A549 (cell line): ENCODE measurements around the gene ZFX. TPM values are rescaled to one million over a fixed set of nuclear protein-coding genes. Genes with fewer than 3 reads are reported as not detected.

Source experiments
- ATAC-seq, 2 experiments: fragments of 200-7000 bp in 1 of 2; fragments of >200 bp in 1 of 2; cut with Nextera tagmentation in 1 of 2; cut with Tn5 transposase in 1 of 2; 3 replicates each; pipeline versions ENCODE4 v1.8.0 to v1.9.1; 2018 to 2020; ENCODE audit warnings: mild to moderate bottlenecking in 1 of 2, moderate library complexity in 1 of 2
- CTCF ChIA-PET: fragments of 300-600 bp; sonication (Branson Sonifier 250); formaldehyde crosslinking; extraction: SDS; loops from one replicate; lab custom pipeline; 2021; ENCODE audit warnings: antibody characterized with exemption, inconsistent platforms; lab: Yijun Ruan, JAX
- POLR2A ChIA-PET: fragments of 350-600 bp; formaldehyde crosslinking; extraction: SDS; loops from one replicate; lab custom pipeline; 2021; ENCODE audit warnings: antibody characterized with exemption, inconsistent platforms; lab: Yijun Ruan, JAX
- DNase-seq, 2 experiments: peaks; one replicate each; pipeline versions ENCODE4 v3.0.0 to v3.0.0-alpha.2; 2011 to 2016; ENCODE audit warnings: low read depth in 1 of 2, low spot score in 1 of 2
- FAIRE-seq: peaks from 2 replicates; lab custom pipeline; 2011; peaks lifted over from hg19 to GRCh38; lab: Jason Lieb, UNC
- H3K27ac ChIP-seq, 2 experiments: fragments of >200 bp; sonication (Bioruptor Twin); formaldehyde crosslinking; 3 replicates each; pipeline ENCODE4 v1.5.1; 2016 to 2017
- H3K4me1 ChIP-seq: fragments of >200 bp; sonication (Bioruptor Twin); formaldehyde crosslinking; 3 replicates; pipeline ENCODE4 v1.6.1; 2016
- H3K4me2 ChIP-seq: fragments of >200 bp; sonication (Bioruptor Twin); formaldehyde crosslinking; 3 replicates; pipeline ENCODE4 v1.6.1; 2016
- H3K4me3 ChIP-seq: fragments of >200 bp; sonication (Bioruptor Twin); formaldehyde crosslinking; 3 replicates; pipeline ENCODE4 v1.5.1; 2016
- H3K9me3 ChIP-seq: fragments of >200 bp; sonication (Bioruptor Twin); formaldehyde crosslinking; 3 replicates; pipeline ENCODE4 v1.6.1; 2016
- BHLHE40 ChIP-seq: IDR thresholded peaks from 2 replicates; pipeline ENCODE4 v1.6.1; 2012; ENCODE audit warnings: low read depth, low read length, inconsistent platforms
- CHD2 ChIP-seq: fragments of 150-350 bp; IDR thresholded peaks from 2 replicates; pipeline ENCODE4 v1.6.1; 2014; ENCODE audit warnings: low read length; ENCODE audit not compliant: partially characterized antibody
- EHF ChIP-seq: fragments of 250-450 bp; sonication (Bioruptor Pico); IDR thresholded peaks from 2 replicates; pipeline ENCODE4 v1.5.0; 2020; ENCODE audit warnings: mild to moderate bottlenecking
- EP300 ChIP-seq, 2 experiments: fragments of >200 bp; sonication (Bioruptor Twin); formaldehyde crosslinking; IDR thresholded peaks; 2 replicates in 1 of 2; 3 replicates in 1 of 2; pipeline ENCODE4 v1.6.1; 2016 to 2017
- FOSB ChIP-seq: fragments of 250-450 bp; sonication (Bioruptor Pico); IDR thresholded peaks from 2 replicates; pipeline ENCODE4 v1.5.0; 2020; ENCODE audit warnings: mild to moderate bottlenecking, moderate library complexity
- FOSL2 ChIP-seq, 2 experiments: fragments of 450-650 bp in 1 of 2; fragments of >200 bp in 1 of 2; sonication (Bioruptor Twin) in 1 of 2; formaldehyde crosslinking; IDR thresholded peaks; 2 replicates each; pipeline versions ENCODE4 v1.5.0 to v1.6.1; 2016 to 2020; ENCODE audit warnings: mild to moderate bottlenecking in 1 of 2, moderate library complexity in 1 of 2
- HDAC2 ChIP-seq: fragments of 200-600 bp; sonication (generic); IDR thresholded peaks from 2 replicates; pipeline ENCODE4 v1.6.1; 2016
- HOXA7 ChIP-seq: fragments of 250-450 bp; sonication (Bioruptor Pico); IDR thresholded peaks from 2 replicates; pipeline ENCODE4 v1.5.0; 2020; ENCODE audit warnings: mild to moderate bottlenecking, moderate library complexity
- HOXB5 ChIP-seq: fragments of 250-450 bp; sonication (Bioruptor Pico); IDR thresholded peaks from 2 replicates; pipeline ENCODE4 v1.5.0; 2020; ENCODE audit warnings: mild to moderate bottlenecking, moderate library complexity
- KDM1A ChIP-seq: fragments of 200-600 bp; sonication (generic); IDR thresholded peaks from 2 replicates; pipeline ENCODE4 v1.6.1; 2016; ENCODE audit warnings: low read depth, mild to moderate bottlenecking
- MAFK ChIP-seq: fragments of 450-650 bp; IDR thresholded peaks from 2 replicates; pipeline ENCODE4 v1.6.1; 2014; ENCODE audit not compliant: partially characterized antibody
- MAZ ChIP-seq: fragments of 150-350 bp; IDR thresholded peaks from 2 replicates; pipeline ENCODE4 v1.6.1; 2014; ENCODE audit warnings: antibody characterized with exemption, low read depth, low read length, borderline replicate concordance
- MYC ChIP-seq: IDR thresholded peaks from 2 replicates; pipeline ENCODE4 v1.6.1; 2012; ENCODE audit warnings: mild to moderate bottlenecking, inconsistent platforms, low read length, improper control_type of control experiment, borderline replicate concordance
- NFE2L2 ChIP-seq: fragments of 150-350 bp; conservative IDR thresholded peaks from 2 replicates; pipeline ENCODE4 v1.6.1; 2014; ENCODE audit warnings: low read length
- NR3C1 ChIP-seq: fragments of >200 bp; sonication (Bioruptor Twin); formaldehyde crosslinking; IDR thresholded peaks from 3 replicates; pipeline ENCODE4 v1.6.1; 2017
- POLR2AphosphoS2 ChIP-seq: conservative IDR thresholded peaks from 2 replicates; pipeline ENCODE4 v1.6.1; 2012; ENCODE audit warnings: low read length, improper control_type of control experiment, inconsistent platforms
- RARB ChIP-seq: fragments of 250-450 bp; sonication (Bioruptor Pico); IDR thresholded peaks from 2 replicates; pipeline ENCODE4 v1.8.0; 2021; ENCODE audit warnings: mild to moderate bottlenecking, moderate library complexity
- SMC3 ChIP-seq: fragments of >200 bp; sonication (Bioruptor Twin); formaldehyde crosslinking; IDR thresholded peaks from 3 replicates; pipeline ENCODE4 v1.6.1; 2018; ENCODE audit warnings: inconsistent platforms
- SREBF2 ChIP-seq: fragments of 450-650 bp; IDR thresholded peaks from 2 replicates; pipeline ENCODE4 v1.6.1; 2014; ENCODE audit warnings: mild to moderate bottlenecking, moderate library complexity
- ZFP36 ChIP-seq: fragments of 450-650 bp; IDR thresholded peaks from 2 replicates; pipeline ENCODE4 v1.6.1; 2014; ENCODE audit warnings: borderline replicate concordance; ENCODE audit not compliant: partially characterized antibody
- ZNF302 ChIP-seq: fragments of 250-450 bp; sonication (Bioruptor Pico); IDR thresholded peaks from 2 replicates; pipeline ENCODE4 v1.9.0; 2021; ENCODE audit warnings: inconsistent platforms, mild to moderate bottlenecking, moderate library complexity
- WGBS: methylation state at CpG from one replicate; pipeline ENCODE4 v1.1.6; 2017; ENCODE audit errors: missing lambda C conversion rate; 5-methylcytosine and 5-hydroxymethylcytosine counted together
- polyA plus RNA-seq, 4 experiments: library from polyadenylated mRNA; depleted of rRNA in 3 of 4; stranded (reverse); fragments of >200 nt; fragmentation: RNase III in 1 of 4; extraction: RNeasy Plus Mini Kit Qiagen cat#74134 plus additional on column Dnase treatment in 1 of 4; gene quantifications; 2 replicates in 3 of 4; 3 replicates in 1 of 4; pipeline ENCODE4 v1.2.3, GENCODE V29; 2011 to 2017
- TF ChIP-seq, protein P1 (sequence below): fragments of >200 bp; sonication (Bioruptor Twin); formaldehyde crosslinking; IDR thresholded peaks from 2 replicates; pipeline ENCODE4 v1.6.1; 2016
- TF ChIP-seq, protein P2 (sequence below): fragments of >200 bp; sonication (Bioruptor Twin); formaldehyde crosslinking; IDR thresholded peaks from 3 replicates; pipeline ENCODE4 v1.6.1; 2016
- TF ChIP-seq, protein P3 (sequence below): fragments of 250-450 bp; sonication (Bioruptor Pico); IDR thresholded peaks from 2 replicates; pipeline ENCODE4 v1.5.0; 2021; ENCODE audit warnings: mild to moderate bottlenecking, moderate library complexity, borderline replicate concordance

ZFX gene
- polyA plus RNA-seq, 2 of the 4 experiments (the other 2 are of a cell fraction), result 18.1 to 30.1 TPM

DNA sequence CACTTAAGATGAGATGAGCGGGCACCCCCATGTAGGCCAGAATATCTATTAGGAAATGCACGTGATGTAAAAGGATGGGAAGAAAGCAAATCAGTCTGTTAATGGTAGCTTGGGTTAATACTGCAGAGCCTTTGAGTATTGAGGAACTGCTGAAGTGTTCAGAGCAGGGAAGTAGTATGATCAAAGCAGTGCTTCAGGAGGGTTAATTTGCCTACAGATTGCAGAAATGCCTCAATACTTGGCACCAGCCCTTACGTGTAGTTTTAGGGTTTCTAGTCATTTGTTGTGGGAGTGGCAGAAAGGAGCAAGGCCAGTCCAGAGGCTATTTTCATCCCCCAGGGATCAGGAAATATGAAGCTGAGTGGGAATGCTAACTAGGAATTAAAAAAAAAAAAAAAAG lies 19.7 kb downstream of the ZFX start:
- WGBS, result 90% methylated on average over 3 of the region's 3 CpGs
- DNase-seq, result no peak
- ChIA-PET POLR2A (no interaction called here), CTCF (no interaction called here)
- Histone ChIP-seq H3K27ac (no peak overlapping the region), H3K4me2 (no peak overlapping the region), H3K4me1 (peaks cover 64% of the 10 kb centered on the region), H3K4me3 (no peak overlapping the region), H3K9me3 (no peaks in the 10 kb centered on the region)
- FAIRE-seq, result no peak
- ATAC-seq, result no peak
- TF ChIP-seq, protein P1, sequence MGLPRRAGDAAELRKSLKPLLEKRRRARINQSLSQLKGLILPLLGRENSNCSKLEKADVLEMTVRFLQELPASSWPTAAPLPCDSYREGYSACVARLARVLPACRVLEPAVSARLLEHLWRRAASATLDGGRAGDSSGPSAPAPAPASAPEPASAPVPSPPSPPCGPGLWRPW, result no peak
- TF ChIP-seq BHLHE40 (no peak), POLR2AphosphoS2 (no peak), NFE2L2 (no peak), RARB (CRISPR knock-in tag) (no peak), FOSB (CRISPR knock-in tag) (no peak), SREBF2 (no peak)
- TF ChIP-seq, protein P2, sequence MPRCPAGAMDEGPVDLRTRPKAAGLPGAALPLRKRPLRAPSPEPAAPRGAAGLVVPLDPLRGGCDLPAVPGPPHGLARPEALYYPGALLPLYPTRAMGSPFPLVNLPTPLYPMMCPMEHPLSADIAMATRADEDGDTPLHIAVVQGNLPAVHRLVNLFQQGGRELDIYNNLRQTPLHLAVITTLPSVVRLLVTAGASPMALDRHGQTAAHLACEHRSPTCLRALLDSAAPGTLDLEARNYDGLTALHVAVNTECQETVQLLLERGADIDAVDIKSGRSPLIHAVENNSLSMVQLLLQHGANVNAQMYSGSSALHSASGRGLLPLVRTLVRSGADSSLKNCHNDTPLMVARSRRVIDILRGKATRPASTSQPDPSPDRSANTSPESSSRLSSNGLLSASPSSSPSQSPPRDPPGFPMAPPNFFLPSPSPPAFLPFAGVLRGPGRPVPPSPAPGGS, result no peak

DNA sequence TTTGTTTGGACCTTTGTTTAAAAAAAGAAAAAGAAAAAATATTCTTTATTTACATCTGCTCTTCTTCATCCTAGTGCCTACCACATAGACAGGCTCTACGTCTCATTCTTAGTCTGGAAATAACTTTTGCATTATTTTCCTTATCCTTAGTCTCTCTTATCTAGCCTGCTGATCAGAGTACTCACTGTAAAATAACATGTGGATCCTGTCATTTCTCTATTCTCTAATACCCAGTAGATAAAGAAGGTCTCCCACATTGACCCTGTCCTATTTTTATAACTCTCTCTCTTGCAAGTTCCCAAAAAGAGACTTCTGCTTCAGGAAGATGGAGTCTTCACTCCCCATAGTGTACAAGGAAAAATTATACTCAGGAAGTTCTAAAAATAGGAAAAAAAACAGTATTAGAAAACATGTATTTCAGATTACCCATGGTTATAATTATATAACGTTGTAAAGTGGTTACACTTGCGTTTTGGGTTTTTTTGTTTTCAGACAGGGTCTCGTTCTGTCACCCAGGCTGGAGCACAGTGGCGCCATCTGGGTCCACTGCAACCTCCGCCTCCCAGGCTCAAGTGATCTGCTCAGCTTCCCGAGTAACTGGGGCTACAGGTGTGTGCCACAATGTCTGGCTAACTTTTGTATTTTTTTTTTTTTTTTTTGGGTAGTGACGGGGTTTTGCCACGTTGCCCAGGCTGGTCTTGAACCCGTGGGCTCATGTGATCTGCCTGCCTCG lies 23.8 kb downstream of the ZFX start:
- TF ChIP-seq MYC (no peak), SMC3 (no peak), CHD2 (no peak), FOSL2 (IDR thresholded peaks at IDR 0.05) (no peak), FOSL2 (CRISPR knock-in tag; IDR thresholded peaks at IDR 0.05) (no peak), EP300 (IDR thresholded peaks at IDR 0.05) (no peak), NR3C1 (no peak), EHF (CRISPR knock-in tag) (no peak), ZNF302 (no peak), MAFK (no peak), HDAC2 (no peak), MAZ (no peak)
- TF ChIP-seq, protein P3, sequence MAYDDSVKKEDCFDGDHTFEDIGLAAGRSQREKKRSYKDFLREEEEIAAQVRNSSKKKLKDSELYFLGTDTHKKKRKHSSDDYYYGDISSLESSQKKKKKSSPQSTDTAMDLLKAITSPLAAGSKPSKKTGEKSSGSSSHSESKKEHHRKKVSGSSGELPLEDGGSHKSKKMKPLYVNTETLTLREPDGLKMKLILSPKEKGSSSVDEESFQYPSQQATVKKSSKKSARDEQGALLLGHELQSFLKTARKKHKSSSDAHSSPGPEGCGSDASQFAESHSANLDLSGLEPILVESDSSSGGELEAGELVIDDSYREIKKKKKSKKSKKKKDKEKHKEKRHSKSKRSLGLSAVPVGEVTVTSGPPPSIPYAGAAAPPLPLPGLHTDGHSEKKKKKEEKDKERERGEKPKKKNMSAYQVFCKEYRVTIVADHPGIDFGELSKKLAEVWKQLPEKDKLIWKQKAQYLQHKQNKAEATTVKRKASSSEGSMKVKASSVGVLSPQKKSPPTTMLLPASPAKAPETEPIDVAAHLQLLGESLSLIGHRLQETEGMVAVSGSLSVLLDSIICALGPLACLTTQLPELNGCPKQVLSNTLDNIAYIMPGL (CRISPR knock-in tag), result no peak
- no peak overlapping the region for H3K4me2 ChIP-seq
- no peaks in the 10 kb centered on the region for H3K9me3 ChIP-seq
- DNase-seq (no peak), FAIRE-seq (peak; percentile 13), ATAC-seq (no peak)
- H3K4me3 ChIP-seq, result no peak overlapping the region
- peaks cover 29% of the 10 kb centered on the region for H3K4me1 ChIP-seq
- CTCF ChIA-PET, result interaction anchor here (0.6 to 1.4 kb wide), 3 partner anchors 15 to 192 kb away, joined by 3 read pairs; no protein-coding TSS in a partner anchor
- POLR2A ChIA-PET, result no interaction called here
- 95% methylated on average over 11 of the region's 11 CpGs for WGBS
- H3K27ac ChIP-seq, result no peak overlapping the region

DNA sequence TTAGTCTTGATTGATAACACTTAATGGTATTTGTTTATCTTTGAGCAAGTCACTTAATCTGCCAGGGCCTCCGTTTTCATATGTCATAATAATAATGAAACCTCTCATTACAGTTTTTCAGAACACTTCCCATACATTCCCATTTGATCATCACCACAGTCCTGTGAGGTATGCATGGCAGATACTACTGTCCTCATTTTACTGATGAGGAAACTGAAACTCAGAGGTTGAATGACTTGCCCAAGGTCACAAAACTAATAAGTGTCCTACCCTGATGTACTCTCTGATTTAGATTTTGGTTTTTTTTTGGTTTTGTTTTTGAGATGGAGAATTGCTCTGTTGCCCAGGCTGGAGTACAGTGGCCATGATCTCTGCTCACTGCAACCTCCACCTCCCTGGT lies 25.7 kb downstream of the ZFX start:
- DNase-seq (no peak), FAIRE-seq (no peak), ATAC-seq (no peak)
- H3K4me2 ChIP-seq, result no peak overlapping the region
- ChIA-PET CTCF (no interaction called here), POLR2A (no interaction called here)
- 82% methylated on average over 1 of the region's 1 CpG for WGBS
- peaks cover 13% of the 10 kb centered on the region; the same call in 2 of the 3 replicates for H3K4me1 ChIP-seq
- TF ChIP-seq HOXA7 (CRISPR knock-in tag) (no peak), NR3C1 (no peak), KDM1A (no peak), HDAC2 (no peak), CHD2 (no peak), NFE2L2 (no peak), HOXB5 (CRISPR knock-in tag) (no peak), ZFP36 (no peak)
- TF ChIP-seq, protein P1, result no peak
- H3K9me3 ChIP-seq, result no peaks in the 10 kb centered on the region
- no peak overlapping the region for H3K27ac ChIP-seq
- no peak overlapping the region for H3K4me3 ChIP-seq
